ENCODE measurements around the gene CCSAP.

DNA sequence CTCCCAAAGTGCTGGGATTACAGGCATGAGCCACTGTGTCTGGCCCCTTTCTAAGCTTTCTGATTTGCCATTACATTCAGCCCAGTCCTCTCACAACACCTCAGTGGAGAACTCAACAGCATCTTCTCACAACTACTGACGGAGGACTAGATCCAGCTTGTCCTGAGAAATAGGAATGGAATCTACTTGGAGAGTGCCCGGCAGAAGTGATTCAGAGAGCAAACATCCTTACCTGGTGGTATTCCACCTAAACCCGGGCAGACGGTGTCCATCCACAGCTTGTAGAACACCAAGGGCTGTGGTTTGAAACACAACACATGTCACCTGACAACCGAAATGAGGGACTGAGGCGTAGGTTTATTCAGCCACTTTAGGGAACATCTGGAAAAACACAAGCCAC is 28.8 kb upstream of the CCSAP start:
- TF ChIP-seq CTCF (IDR thresholded peaks at IDR 0.05 in 4 of 5, conservative IDR thresholded peaks at IDR 0.05 in 1 of 5) = no peak
- no peak for TF ChIP-seq POLR2A (IDR thresholded peaks at IDR 0.05)

Measured in gastrocnemius medialis (tissue), 4 donors.